Fibroblast of villous mesenchyme (primary cell): ENCODE results near the gene SCTR. TPM values are rescaled to one million over a fixed set of nuclear protein-coding genes. Genes with fewer than 3 reads are reported as not detected.

Source experiments
- DNase-seq: peaks from one replicate; pipeline ENCODE4 v3.0.0-alpha.2; 2010; ENCODE audit warnings: low read depth
- H3K4me3 ChIP-seq: 2 replicates; pipeline ENCODE4 v1.5.1; 2011; ENCODE audit warnings: low read depth, mild to moderate bottlenecking, low read length
- total RNA-seq: library from RNA; depleted of rRNA; stranded (reverse); fragments of >200 nt; gene quantifications from 2 replicates; pipeline ENCODE4 v1.2.3, GENCODE V29; 2012
- TF ChIP-seq, protein P1 (sequence below): IDR thresholded peaks from 2 replicates; pipeline ENCODE4 v1.5.1; 2012; ENCODE audit warnings: low read depth, mild to moderate bottlenecking, low read length; ENCODE audit not compliant: insufficient read depth

The SCTR gene
- total RNA-seq, 1 donor: not detected

- TF ChIP-seq, protein P1, sequence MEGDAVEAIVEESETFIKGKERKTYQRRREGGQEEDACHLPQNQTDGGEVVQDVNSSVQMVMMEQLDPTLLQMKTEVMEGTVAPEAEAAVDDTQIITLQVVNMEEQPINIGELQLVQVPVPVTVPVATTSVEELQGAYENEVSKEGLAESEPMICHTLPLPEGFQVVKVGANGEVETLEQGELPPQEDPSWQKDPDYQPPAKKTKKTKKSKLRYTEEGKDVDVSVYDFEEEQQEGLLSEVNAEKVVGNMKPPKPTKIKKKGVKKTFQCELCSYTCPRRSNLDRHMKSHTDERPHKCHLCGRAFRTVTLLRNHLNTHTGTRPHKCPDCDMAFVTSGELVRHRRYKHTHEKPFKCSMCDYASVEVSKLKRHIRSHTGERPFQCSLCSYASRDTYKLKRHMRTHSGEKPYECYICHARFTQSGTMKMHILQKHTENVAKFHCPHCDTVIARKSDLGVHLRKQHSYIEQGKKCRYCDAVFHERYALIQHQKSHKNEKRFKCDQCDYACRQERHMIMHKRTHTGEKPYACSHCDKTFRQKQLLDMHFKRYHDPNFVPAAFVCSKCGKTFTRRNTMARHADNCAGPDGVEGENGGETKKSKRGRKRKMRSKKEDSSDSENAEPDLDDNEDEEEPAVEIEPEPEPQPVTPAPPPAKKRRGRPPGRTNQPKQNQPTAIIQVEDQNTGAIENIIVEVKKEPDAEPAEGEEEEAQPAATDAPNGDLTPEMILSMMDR: no peak
- DNase-seq: no peak
- H3K4me3 ChIP-seq: no peak overlapping the region
These were observed 26.1 kb upstream of the SCTR start for GRCh38 chr2:119550346-119550745.

- peak; percentile 11 for DNase-seq
- TF ChIP-seq, protein P1: no peak
These were observed 25.0 kb upstream of the SCTR start for GRCh38 chr2:119549241-119549640.

DNA sequence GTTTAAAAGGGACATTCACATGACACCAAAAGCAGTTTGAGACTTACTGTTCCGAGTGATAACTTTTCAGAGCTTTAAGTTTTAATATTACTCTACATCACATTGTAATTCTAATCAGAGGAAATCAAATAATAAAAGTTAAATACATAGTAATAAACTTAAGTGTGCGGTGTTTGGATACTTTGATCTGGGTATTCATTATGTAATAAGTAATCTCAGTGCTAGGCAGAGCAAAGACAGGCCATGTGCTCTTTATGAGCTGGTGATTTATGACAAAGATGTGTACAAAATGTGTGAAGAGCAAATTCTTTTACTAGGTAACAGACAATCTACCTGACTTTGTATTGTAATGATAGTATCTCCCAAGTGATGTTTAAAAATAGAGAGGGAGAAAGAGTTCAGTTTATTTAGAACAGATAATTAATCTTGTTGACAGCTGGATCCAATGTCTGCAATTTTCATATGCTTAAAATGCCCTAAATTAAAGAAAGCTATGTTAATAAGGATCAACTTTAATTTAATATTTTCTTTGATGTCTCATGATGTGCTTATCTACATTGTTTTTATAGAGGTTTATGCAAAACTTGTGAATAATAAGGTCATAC, 24.3 kb upstream of the SCTR start:
- no peak overlapping the region for H3K4me3 ChIP-seq
- DNase-seq: no peak
- TF ChIP-seq, protein P1: no peak

More at GRCh38 chr2:119549241-119549640, 25.0 kb upstream of the SCTR start:
- no peak overlapping the region for H3K4me3 ChIP-seq

DNA sequence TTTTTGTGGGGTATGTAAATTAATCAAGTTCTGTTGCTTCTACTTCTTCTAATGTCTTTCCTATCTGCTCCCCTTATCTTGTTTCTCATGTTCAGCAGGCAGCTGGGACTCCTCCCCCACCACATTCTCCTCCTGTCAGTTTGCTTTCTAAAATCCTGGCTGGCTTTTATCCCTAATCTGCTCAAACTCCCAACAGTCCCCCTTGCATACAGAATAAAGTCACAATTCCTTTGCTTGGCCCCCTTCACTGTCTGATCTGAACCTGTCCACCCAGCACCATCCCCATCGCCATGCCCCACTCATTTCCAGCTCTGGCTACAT, 22.1 kb upstream of the SCTR start:
- TF ChIP-seq, protein P1: no peak
- H3K4me3 ChIP-seq: no peak overlapping the region
- no peak for DNase-seq

GRCh38 chr2:119545754-119546446, 21.6 kb upstream of the SCTR start:
- no peak for DNase-seq
- H3K4me3 ChIP-seq: no peak overlapping the region
- TF ChIP-seq, protein P1: no peak

DNA sequence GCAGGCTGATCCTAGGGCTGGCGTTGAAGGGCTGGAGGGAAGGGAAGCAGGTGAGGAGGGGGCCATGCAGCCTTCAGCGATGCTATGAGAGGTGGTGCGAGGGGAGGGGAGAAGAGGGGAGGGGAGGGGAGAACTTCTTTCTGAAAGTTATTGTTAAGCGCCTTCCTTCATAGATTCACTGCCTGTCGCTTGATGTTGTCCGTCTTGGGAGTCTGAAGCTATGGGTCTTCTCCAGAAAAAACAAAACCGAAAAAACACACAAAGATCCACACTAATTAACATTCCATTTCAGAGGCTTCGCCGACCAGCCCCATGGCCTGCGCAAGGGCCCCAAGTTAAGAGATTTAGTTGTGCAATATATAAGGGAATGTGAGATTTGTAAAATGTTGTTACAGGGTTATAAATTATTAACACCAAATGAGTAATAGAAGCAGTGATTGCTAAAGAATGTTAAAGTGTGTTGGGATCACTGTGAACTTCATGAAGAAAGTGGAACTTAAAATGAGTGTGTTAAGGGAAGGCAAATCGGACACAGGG, 20.7 kb upstream of the SCTR start:
- TF ChIP-seq, protein P1: no peak
- peak overlapping the region; percentile 51 for H3K4me3 ChIP-seq
- DNase-seq: peak; percentile 45
